Uterus (tissue), 2 donors: ENCODE results near the gene PRKCE.

Experiments
- CTCF ChIP-seq, 4 experiments: fragments of 200-600 bp in 2 of 4; fragments of 450-650 bp in 2 of 4; sonication (generic) in 2 of 4; IDR thresholded peaks; one replicate each; pipeline ENCODE4 v1.5.1; 2016 to 2019; ENCODE audit warnings: antibody characterized with exemption in 4 of 4, mild to moderate bottlenecking in 2 of 4, moderate library complexity in 1 of 4
- POLR2A ChIP-seq, 2 donors: fragments of 450-650 bp; IDR thresholded peaks; one replicate each; pipeline ENCODE4 v1.6.1; 2016; ENCODE audit warnings: antibody characterized with exemption in 2 of 2, mild to moderate bottlenecking in 1 of 2, moderate library complexity in 1 of 2

GRCh38 chr2:45974762-45975408 is 323.4 kb downstream of the PRKCE start:
- TF ChIP-seq CTCF (IDR thresholded peaks at IDR 0.05) (no peak), POLR2A (IDR thresholded peaks at IDR 0.05) (no peak)
